Measurements from ENCODE around the gene C1orf105.
"Not testable (repeated sequence)": the region's sequence is repeated elsewhere in the genome, so short reads cannot be mapped to it uniquely, and the experiment has no call there.

- TF ChIP-seq, protein P1, sequence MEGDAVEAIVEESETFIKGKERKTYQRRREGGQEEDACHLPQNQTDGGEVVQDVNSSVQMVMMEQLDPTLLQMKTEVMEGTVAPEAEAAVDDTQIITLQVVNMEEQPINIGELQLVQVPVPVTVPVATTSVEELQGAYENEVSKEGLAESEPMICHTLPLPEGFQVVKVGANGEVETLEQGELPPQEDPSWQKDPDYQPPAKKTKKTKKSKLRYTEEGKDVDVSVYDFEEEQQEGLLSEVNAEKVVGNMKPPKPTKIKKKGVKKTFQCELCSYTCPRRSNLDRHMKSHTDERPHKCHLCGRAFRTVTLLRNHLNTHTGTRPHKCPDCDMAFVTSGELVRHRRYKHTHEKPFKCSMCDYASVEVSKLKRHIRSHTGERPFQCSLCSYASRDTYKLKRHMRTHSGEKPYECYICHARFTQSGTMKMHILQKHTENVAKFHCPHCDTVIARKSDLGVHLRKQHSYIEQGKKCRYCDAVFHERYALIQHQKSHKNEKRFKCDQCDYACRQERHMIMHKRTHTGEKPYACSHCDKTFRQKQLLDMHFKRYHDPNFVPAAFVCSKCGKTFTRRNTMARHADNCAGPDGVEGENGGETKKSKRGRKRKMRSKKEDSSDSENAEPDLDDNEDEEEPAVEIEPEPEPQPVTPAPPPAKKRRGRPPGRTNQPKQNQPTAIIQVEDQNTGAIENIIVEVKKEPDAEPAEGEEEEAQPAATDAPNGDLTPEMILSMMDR (conservative IDR thresholded peaks at IDR 0.05 in 1 of 2, IDR thresholded peaks at IDR 0.05 in 1 of 2; ENCODE audit: extremely low read depth in 1 of 2, insufficient read depth in 1 of 2, low read depth in 1 of 2, low read length in 2 of 2), result not testable (repeated sequence)
- not testable (repeated sequence) for TF ChIP-seq EZH2 (IDR thresholded peaks at IDR 0.05; ENCODE audit: borderline replicate concordance, low read length)
Measured at GRCh38 chr1:172371646-172372045, 48.8 kb upstream of the C1orf105 start.
